DOHH2 (cell line): ENCODE data around the gene IGF2BP2.

Experiments
- H3F3A ChIP-seq: fragments of 200-600 bp; sonication (generic), shearing (Covaris generic); 2 replicates; pipeline ENCODE4 v1.6.0; 2016; ENCODE audit warnings: antibody characterized with exemption, mild to moderate bottlenecking; ENCODE audit not compliant: control insufficient read depth, insufficient read depth
- H3K27ac ChIP-seq: fragments of 200-600 bp; sonication (generic); 2 replicates; pipeline ENCODE4 v1.5.1; 2014; ENCODE audit warnings: low read depth, mild to moderate bottlenecking, low read length, moderate library complexity
- H3K27me3 ChIP-seq: fragments of 200-600 bp; sonication (generic); 2 replicates; pipeline ENCODE4 v1.6.1; 2014; ENCODE audit warnings: mild to moderate bottlenecking, low read length, mixed read lengths; ENCODE audit not compliant: control insufficient read depth
- H3K36me3 ChIP-seq: fragments of 200-600 bp; sonication (generic); 2 replicates; pipeline ENCODE4 v1.6.1; 2014; ENCODE audit warnings: mild to moderate bottlenecking, low read length, moderate library complexity, mixed read lengths; ENCODE audit not compliant: control insufficient read depth
- H3K4me1 ChIP-seq: fragments of 200-600 bp; sonication (generic); 2 replicates; pipeline ENCODE4 v1.6.1; 2014; ENCODE audit warnings: mild to moderate bottlenecking, low read length, mixed read lengths; ENCODE audit not compliant: control insufficient read depth
- H3K4me2 ChIP-seq: fragments of 200-600 bp; sonication (generic); 2 replicates; pipeline ENCODE4 v1.6.0; 2014; ENCODE audit warnings: mild to moderate bottlenecking, low read length, moderate library complexity
- H3K4me3 ChIP-seq: fragments of 200-600 bp; sonication (generic); 2 replicates; pipeline ENCODE4 v1.5.1; 2014; ENCODE audit warnings: mild to moderate bottlenecking, low read length, mixed read lengths
- H3K79me2 ChIP-seq: fragments of 200-600 bp; sonication (generic); 2 replicates; pipeline ENCODE4 v1.6.1; 2014; ENCODE audit warnings: mild to moderate bottlenecking, low read length, mixed read lengths; ENCODE audit not compliant: control insufficient read depth
- H3K9me2 ChIP-seq: fragments of 200-600 bp; sonication (generic); replicated peaks from 2 replicates; pipeline ENCODE4 v1.6.1; 2014; ENCODE audit warnings: mild to moderate bottlenecking, low read length, mixed read lengths; ENCODE audit not compliant: control insufficient read depth
- H3K9me3 ChIP-seq: fragments of 200-600 bp; sonication (generic); 2 replicates; pipeline ENCODE4 v1.6.1; 2014; ENCODE audit warnings: antibody characterized with exemption, low read length, mixed read lengths; ENCODE audit not compliant: control insufficient read depth, insufficient read depth
- H4K20me1 ChIP-seq: fragments of 200-600 bp; sonication (generic); 2 replicates; pipeline ENCODE4 v1.6.0; 2014; ENCODE audit warnings: low read depth, mild to moderate bottlenecking, antibody characterized with exemption, low read length, moderate library complexity; ENCODE audit not compliant: control insufficient read depth, insufficient read depth
- EZH2phosphoT487 ChIP-seq: fragments of 200-600 bp; sonication (generic); IDR thresholded peaks from 2 replicates; pipeline ENCODE4 v1.6.1; 2017; ENCODE audit warnings: borderline replicate concordance, mild to moderate bottlenecking, antibody characterized with exemption, low read length, moderate library complexity, mixed read lengths
- TF ChIP-seq, protein P1 (sequence below): fragments of 200-600 bp; sonication (generic); IDR thresholded peaks from one replicate; pipeline ENCODE4 v1.5.1; 2014; ENCODE audit warnings: antibody characterized with exemption, mild to moderate bottlenecking, low read depth, low read length; ENCODE audit not compliant: poor library complexity, severe bottlenecking

IGF2BP2 gene

DNA sequence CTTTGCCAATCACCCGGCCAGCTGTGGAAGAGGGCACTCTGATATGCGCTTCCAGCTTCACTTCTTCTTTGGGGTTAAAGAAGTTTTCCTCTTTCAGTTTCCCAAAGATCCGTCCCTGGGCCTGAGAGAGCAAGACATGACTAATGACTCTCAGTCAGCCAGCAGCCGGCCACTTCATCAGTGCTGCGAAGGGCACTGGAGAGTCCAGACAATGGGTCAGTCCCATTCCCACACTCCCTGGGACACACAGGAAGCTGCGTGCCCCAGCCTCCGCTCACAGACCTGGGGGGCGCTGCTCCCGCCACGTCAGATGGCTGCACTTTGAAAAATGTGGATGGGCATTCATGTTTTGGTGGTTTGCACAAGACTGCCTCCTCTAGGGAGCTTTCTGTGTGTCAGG lies 175.4 kb downstream of the IGF2BP2 start:
- H3K27me3 ChIP-seq, result 0 out of 2 replicates have a peak, but pooled peaks cover 2% of the 10 kb centered on the region
- H3K36me3 ChIP-seq, result no peaks in the 10 kb centered on the region
- no peak overlapping the region for H3K4me3 ChIP-seq
- H3K79me2 ChIP-seq, result no peaks in the 10 kb centered on the region
- no peaks in the 10 kb centered on the region for H3F3A ChIP-seq
- no peak overlapping the region for H3K27ac ChIP-seq
- H4K20me1 ChIP-seq, result no peaks in the 10 kb centered on the region
- H3K4me1 ChIP-seq, result peaks cover 3% of the 10 kb centered on the region; the same call in 1 of the 2 replicates
- TF ChIP-seq, protein P1, sequence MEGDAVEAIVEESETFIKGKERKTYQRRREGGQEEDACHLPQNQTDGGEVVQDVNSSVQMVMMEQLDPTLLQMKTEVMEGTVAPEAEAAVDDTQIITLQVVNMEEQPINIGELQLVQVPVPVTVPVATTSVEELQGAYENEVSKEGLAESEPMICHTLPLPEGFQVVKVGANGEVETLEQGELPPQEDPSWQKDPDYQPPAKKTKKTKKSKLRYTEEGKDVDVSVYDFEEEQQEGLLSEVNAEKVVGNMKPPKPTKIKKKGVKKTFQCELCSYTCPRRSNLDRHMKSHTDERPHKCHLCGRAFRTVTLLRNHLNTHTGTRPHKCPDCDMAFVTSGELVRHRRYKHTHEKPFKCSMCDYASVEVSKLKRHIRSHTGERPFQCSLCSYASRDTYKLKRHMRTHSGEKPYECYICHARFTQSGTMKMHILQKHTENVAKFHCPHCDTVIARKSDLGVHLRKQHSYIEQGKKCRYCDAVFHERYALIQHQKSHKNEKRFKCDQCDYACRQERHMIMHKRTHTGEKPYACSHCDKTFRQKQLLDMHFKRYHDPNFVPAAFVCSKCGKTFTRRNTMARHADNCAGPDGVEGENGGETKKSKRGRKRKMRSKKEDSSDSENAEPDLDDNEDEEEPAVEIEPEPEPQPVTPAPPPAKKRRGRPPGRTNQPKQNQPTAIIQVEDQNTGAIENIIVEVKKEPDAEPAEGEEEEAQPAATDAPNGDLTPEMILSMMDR, result no peak
- no peak for TF ChIP-seq EZH2phosphoT487
- no peaks in the 10 kb centered on the region for H3K9me3 ChIP-seq
- H3K9me2 ChIP-seq, result no peaks in the 10 kb centered on the region
- H3K4me2 ChIP-seq, result no peak overlapping the region

DNA sequence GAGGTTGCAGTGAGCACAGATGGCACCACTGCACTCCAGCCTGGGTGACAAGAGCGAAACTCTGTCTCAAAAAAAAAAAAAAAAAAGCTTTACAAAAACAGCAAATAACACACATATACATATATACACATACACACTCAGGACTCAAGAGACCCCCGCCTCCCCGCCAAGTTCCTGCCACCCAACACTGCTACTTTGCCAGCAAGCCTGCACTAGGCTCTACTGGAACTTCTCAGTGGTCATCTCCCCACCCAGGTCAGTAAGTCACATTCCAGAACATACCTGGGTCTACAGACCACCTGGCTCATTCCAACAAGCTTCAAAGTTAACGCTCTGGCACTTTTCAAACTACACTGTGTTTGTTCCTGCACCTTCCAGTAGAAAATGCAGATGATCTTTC lies 176.4 kb downstream of the IGF2BP2 start:
- Histone ChIP-seq H3F3A (no peaks in the 10 kb centered on the region), H3K4me1 (peaks cover 3% of the 10 kb centered on the region; the same call in 1 of the 2 replicates), H3K36me3 (no peaks in the 10 kb centered on the region), H3K9me2 (no peaks in the 10 kb centered on the region), H3K4me2 (no peak overlapping the region), H3K27me3 (peaks cover under 1% of the 10 kb centered on the region; the same call in 1 of the 2 replicates), H3K27ac (no peak overlapping the region), H4K20me1 (no peaks in the 10 kb centered on the region), H3K4me3 (no peak overlapping the region), H3K9me3 (no peaks in the 10 kb centered on the region), H3K79me2 (no peaks in the 10 kb centered on the region)
- TF ChIP-seq EZH2phosphoT487, result no peak
- TF ChIP-seq, protein P1, result no peak

DNA sequence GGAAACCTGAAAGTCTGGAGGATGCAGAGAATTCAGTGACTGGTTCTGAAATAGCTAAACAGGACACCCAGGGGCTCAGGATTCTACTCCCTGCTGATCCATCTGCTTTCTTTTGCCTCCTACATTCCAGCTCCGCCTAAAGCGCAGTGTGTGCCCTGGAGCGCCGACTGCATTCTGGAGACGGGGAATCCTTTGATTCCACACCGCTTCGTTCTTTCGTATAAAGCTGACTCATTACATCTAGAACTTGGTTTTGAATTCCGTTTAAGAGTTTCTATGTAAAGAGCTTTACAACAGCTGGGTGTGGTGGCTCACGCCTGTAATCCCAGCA lies 177.0 kb downstream of the IGF2BP2 start:
- no peaks in the 10 kb centered on the region for H3K36me3 ChIP-seq
- no peak overlapping the region for H3K4me2 ChIP-seq
- no peaks in the 10 kb centered on the region for H3K79me2 ChIP-seq
- no peaks in the 10 kb centered on the region for H3K9me2 ChIP-seq
- H3K4me3 ChIP-seq, result no peak overlapping the region
- no peaks in the 10 kb centered on the region for H3K9me3 ChIP-seq
- TF ChIP-seq, protein P1, result no peak
- TF ChIP-seq EZH2phosphoT487, result no peak
- peaks cover 6% of the 10 kb centered on the region; the same call in 1 of the 2 replicates for H3K27me3 ChIP-seq
- peaks cover 3% of the 10 kb centered on the region; the same call in 1 of the 2 replicates for H3K4me1 ChIP-seq
- no peaks in the 10 kb centered on the region for H4K20me1 ChIP-seq
- no peaks in the 10 kb centered on the region for H3F3A ChIP-seq
- no peak overlapping the region for H3K27ac ChIP-seq
